Activated T-cell treated with anti-CD3 and anti-CD28 coated beads for 4 hours (primary cell): Measurements from ENCODE around the gene RFX1.
A peak's percentile ranks its signal among the peaks of the same experiment; 100 is the strongest.
"Not testable (repeated sequence)": the region's sequence is repeated elsewhere in the genome, so short reads cannot be mapped to it uniquely, and the experiment has no call there.

Experiments
- DNase-seq: peaks from one replicate; pipeline ENCODE4 v3.0.0-alpha.2; 2020

The RFX1 gene

GRCh38 chr19:14006085-14006765, at the start of gene RFX1:
RFX1 (minus strand) TSS chr19:14006320; CDS start chr19:13993843, 12,477 bp downstream.
- peak; percentile 100 for DNase-seq

- no peak for DNase-seq
These were observed 49.3 kb upstream of the RFX1 start for GRCh38 chr19:14055396-14055795.

GRCh38 chr19:14054721-14055120, 48.6 kb upstream of the RFX1 start:
- DNase-seq, result no peak

GRCh38 chr19:14054099-14054498, 48.0 kb upstream of the RFX1 start:
- DNase-seq, result no peak

- no peak for DNase-seq
These were observed 47.4 kb upstream of the RFX1 start for GRCh38 chr19:14053500-14053899.

GRCh38 chr19:14053032-14053431, 46.9 kb upstream of the RFX1 start:
- no peak for DNase-seq

GRCh38 chr19:14052470-14052869, 46.4 kb upstream of the RFX1 start:
- no peak for DNase-seq

- DNase-seq, result no peak
These were observed 45.9 kb upstream of the RFX1 start for GRCh38 chr19:14051980-14052379.

- not testable (repeated sequence) for DNase-seq
These were observed 44.8 kb upstream of the RFX1 start for GRCh38 chr19:14050961-14051360.

- DNase-seq, result no peak
These were observed 44.4 kb upstream of the RFX1 start for GRCh38 chr19:14050512-14050911.

GRCh38 chr19:14048443-14049153, 42.5 kb upstream of the RFX1 start:
- peak; percentile 77 for DNase-seq

- DNase-seq, result not testable (repeated sequence)
These were observed 41.7 kb upstream of the RFX1 start for GRCh38 chr19:14047866-14048265.

GRCh38 chr19:14042659-14043608, 36.8 kb upstream of the RFX1 start:
- DNase-seq, result not testable (repeated sequence)

- DNase-seq, result no peak
These were observed 33.1 kb upstream of the RFX1 start for GRCh38 chr19:14039181-14039580.

- DNase-seq, result no peak
These were observed 29.6 kb upstream of the RFX1 start for GRCh38 chr19:14035706-14036105.

GRCh38 chr19:14035159-14035558, 29.0 kb upstream of the RFX1 start:
- not testable (repeated sequence) for DNase-seq

- DNase-seq, result no peak
These were observed 27.8 kb upstream of the RFX1 start for GRCh38 chr19:14033946-14034345.

GRCh38 chr19:14031719-14032480, 25.8 kb upstream of the RFX1 start, which contains the start of gene IL27RA:
IL27RA (plus strand) TSS chr19:14031762; CDS start chr19:14031873, 111 bp downstream.
- peak; percentile 85 for DNase-seq

- DNase-seq, result no peak
These were observed 25.0 kb upstream of the RFX1 start for GRCh38 chr19:14030997-14031718.

- no peak for DNase-seq
These were observed 22.8 kb upstream of the RFX1 start for GRCh38 chr19:14028901-14029300.

GRCh38 chr19:14027856-14028450, 21.8 kb upstream of the RFX1 start, which contains the start of gene RLN3:
RLN3 (plus strand) TSS chr19:14028148; CDS start chr19:14028205, 57 bp downstream.
- DNase-seq, result no peak
